GM13977 (cell line): ENCODE measurements around the gene FETUB.

Source experiments
- DNase-seq: peaks from one replicate; pipeline ENCODE4 v3.0.0; 2012; ENCODE audit warnings: low spot score
- CTCF ChIP-seq: IDR thresholded peaks from 2 replicates; pipeline ENCODE4 v1.5.1; 2012; ENCODE audit warnings: mild to moderate bottlenecking, control low read depth; ENCODE audit not compliant: insufficient read depth; ENCODE audit errors: extremely low read depth, missing control alignments
- in situ Hi-C: fragments of 300-500 bp; cut with MboI; formaldehyde crosslinking; loops from one replicate; pipeline ENCODE4 v1.12.0; 2022; ENCODE audit warnings: low sequenced_read_pairs, low pct_unique_long_range_greater_than_20kb, mixed read lengths, inconsistent platforms; ENCODE audit not compliant: unreplicated experiment

The FETUB gene

GRCh38 chr3:186668426-186668825 lies 28.2 kb downstream of the FETUB start:
- DNase-seq = no peak
- in situ Hi-C loops = no loop called here
- no peak for TF ChIP-seq CTCF

- no peak for DNase-seq
- no peak for TF ChIP-seq CTCF
- in situ Hi-C loops = no loop called here
Measured at GRCh38 chr3:186669378-186670084, 29.3 kb downstream of the FETUB start.

GRCh38 chr3:186670155-186670554 lies 30.0 kb downstream of the FETUB start:
- no peak for TF ChIP-seq CTCF
- DNase-seq = no peak
- in situ Hi-C loops = no loop called here

GRCh38 chr3:186671051-186671450 lies 30.9 kb downstream of the FETUB start:
- no peak for TF ChIP-seq CTCF
- in situ Hi-C loops = no loop called here
- DNase-seq = no peak

- in situ Hi-C loops = no loop called here
- TF ChIP-seq CTCF = no peak
Measured at GRCh38 chr3:186678604-186679003, 38.4 kb downstream of the FETUB start.

GRCh38 chr3:186679151-186679550 lies 39.0 kb downstream of the FETUB start:
- no peak for TF ChIP-seq CTCF
- in situ Hi-C loops = no loop called here
- no peak for DNase-seq

More at GRCh38 chr3:186678604-186679003, 38.4 kb downstream of the FETUB start:
- DNase-seq = no peak
